ENCODE measurements around the gene P2RY8. TPM values are rescaled to one million over a fixed set of nuclear protein-coding genes. Genes with fewer than 3 reads are reported as not detected.

Gene P2RY8
- total RNA-seq, 2 experiments from 2014 or later: 139 TPM

- Histone ChIP-seq H3K9me3 (ENCODE audit: control insufficient read depth in 1 of 2, insufficient read depth in 1 of 2, low read length in 2 of 2) (peaks cover 7 to 8% of the 10 kb centered on the region in 2 experiments), H3K4me3 (ENCODE audit: low read length) (no peak overlapping the region), H3K36me3 (ENCODE audit: insufficient read depth, low read length) (peaks cover 37% of the 10 kb centered on the region), H3K27me3 (ENCODE audit: control insufficient read depth in 1 of 2, insufficient read depth in 2 of 2, low read length in 2 of 2) (no peaks in the 10 kb centered on the region), H3K4me1 (ENCODE audit: insufficient read depth, low read length) (peaks cover 31% of the 10 kb centered on the region), H3K27ac (ENCODE audit: low read depth in 1 of 2, low read length in 2 of 2) (peak overlapping the region in 1 of 2 donors; percentile 10)
- Mint-ChIP-seq H3K4me3 (peak overlapping the region; percentile 3), H3K9me3 (peaks cover 2% of the 10 kb centered on the region), H3K27me3 (no peaks in the 10 kb centered on the region), H3K27ac (peak overlapping the region; percentile 79), H3K36me3 (ENCODE audit: low read depth) (peaks cover 85% of the 10 kb centered on the region), H3K4me1 (ENCODE audit: low read depth) (peaks cover 50% of the 10 kb centered on the region)
- ChIA-PET POLR2A (no interaction called here), CTCF (no interaction called here)
- DNase-seq: no peak
- no peak for TF ChIP-seq CTCF (IDR thresholded peaks at IDR 0.05)
- intact Hi-C loops (cut with DNase I, micrococcal nuclease): no loop called here
- ATAC-seq (ENCODE audit: poor library complexity): no peak
These were observed 20.3 kb downstream of the P2RY8 start for GRCh38 chrX:1516596-1517104.

GRCh38 chrX:1511829-1512228, 25.2 kb downstream of the P2RY8 start:
- ATAC-seq (ENCODE audit: poor library complexity) (no peak), DNase-seq (no peak)
- peak overlapping the region; percentile 70 for H3K27ac Mint-ChIP-seq
- no peak overlapping the region for H3K4me3 ChIP-seq (ENCODE audit: low read length)
- H3K36me3 ChIP-seq (ENCODE audit: insufficient read depth, low read length): peaks cover 47% of the 10 kb centered on the region
- peaks cover 29% of the 10 kb centered on the region for H3K4me1 ChIP-seq (ENCODE audit: insufficient read depth, low read length)
- no peak for TF ChIP-seq CTCF (IDR thresholded peaks at IDR 0.05)
- H3K4me1 Mint-ChIP-seq (ENCODE audit: low read depth): peaks cover 16% of the 10 kb centered on the region
- H3K9me3 Mint-ChIP-seq: peaks cover 4% of the 10 kb centered on the region
- intact Hi-C loops (cut with DNase I, micrococcal nuclease): no loop called here
- ChIA-PET CTCF (no interaction called here), POLR2A (no interaction called here)
- H3K27me3 Mint-ChIP-seq: no peaks in the 10 kb centered on the region
- peaks cover 7 to 8% of the 10 kb centered on the region in 2 experiments for H3K9me3 ChIP-seq (ENCODE audit: control insufficient read depth in 1 of 2, insufficient read depth in 1 of 2, low read length in 2 of 2)
- peaks cover 53% of the 10 kb centered on the region for H3K36me3 Mint-ChIP-seq (ENCODE audit: low read depth)
- no peak overlapping the region for H3K4me3 Mint-ChIP-seq
- no peak overlapping the region for H3K27ac ChIP-seq (ENCODE audit: low read depth in 1 of 2, low read length in 2 of 2)
- H3K27me3 ChIP-seq (ENCODE audit: control insufficient read depth in 1 of 2, insufficient read depth in 2 of 2, low read length in 2 of 2): no peaks in the 10 kb centered on the region

GRCh38 chrX:1511150-1511549, 25.8 kb downstream of the P2RY8 start:
- CTCF ChIA-PET: no interaction called here
- TF ChIP-seq CTCF (IDR thresholded peaks at IDR 0.05): no peak
- Histone ChIP-seq H3K27me3 (ENCODE audit: control insufficient read depth in 1 of 2, insufficient read depth in 2 of 2, low read length in 2 of 2) (no peaks in the 10 kb centered on the region), H3K36me3 (ENCODE audit: insufficient read depth, low read length) (peaks cover 40% of the 10 kb centered on the region), H3K4me1 (ENCODE audit: insufficient read depth, low read length) (peaks cover 29% of the 10 kb centered on the region), H3K4me3 (ENCODE audit: low read length) (no peak overlapping the region), H3K27ac (ENCODE audit: low read depth in 1 of 2, low read length in 2 of 2) (no peak overlapping the region), H3K9me3 (ENCODE audit: control insufficient read depth in 1 of 2, insufficient read depth in 1 of 2, low read length in 2 of 2) (peaks cover 7 to 8% of the 10 kb centered on the region in 2 experiments)
- ATAC-seq (ENCODE audit: poor library complexity): no peak
- H3K27ac Mint-ChIP-seq: peak overlapping the region; percentile 70
- H3K36me3 Mint-ChIP-seq (ENCODE audit: low read depth): peaks cover 46% of the 10 kb centered on the region
- POLR2A ChIA-PET: no interaction called here
- no peaks in the 10 kb centered on the region for H3K27me3 Mint-ChIP-seq
- no peak for DNase-seq
- peaks cover 4% of the 10 kb centered on the region for H3K9me3 Mint-ChIP-seq
- intact Hi-C loops (cut with DNase I, micrococcal nuclease): no loop called here
- H3K4me3 Mint-ChIP-seq: peak overlapping the region; percentile 27
- peaks cover 14% of the 10 kb centered on the region for H3K4me1 Mint-ChIP-seq (ENCODE audit: low read depth)
